Pancreas (tissue), 10 donors: ENCODE data around the gene LRRC4C. TPM values are rescaled to one million over a fixed set of nuclear protein-coding genes. Genes with fewer than 3 reads are reported as not detected.
A peak's percentile ranks its signal among the peaks of the same experiment; 100 is the strongest.

Experiments used
- ATAC-seq, 4 donors: fragments of 200-7000 bp; cut with Tn5 transposase; one replicate each; pipeline versions ENCODE4 v1.8.0 to v1.9.1; 2020; ENCODE audit warnings: mild to moderate bottlenecking in 4 of 4, moderate library complexity in 4 of 4
- DNase-seq, 6 donors: peaks; one replicate each; pipeline ENCODE4 v3.0.0-alpha.2; 2020
- FAIRE-seq: peaks from 2 replicates; lab custom pipeline; 2012; peaks lifted over from hg19 to GRCh38; lab: Jason Lieb, UNC
- H3K27ac ChIP-seq, 4 donors: fragments of 200-600 bp; sonication (generic); 1 replicate in 3 of 4; 2 replicates in 1 of 4; pipeline versions ENCODE4 v1.5.0 to v1.8.0; 2020
- H3K27me3 ChIP-seq, 4 donors: fragments of 200-600 bp; one replicate each; pipeline ENCODE4 v1.8.0; 2021
- H3K36me3 ChIP-seq, 3 donors: fragments of 200-600 bp; sonication (generic) in 1 of 3; one replicate each; pipeline versions ENCODE4 v1.5.0 to v1.8.0; 2020 to 2021
- H3K4me1 ChIP-seq, 3 donors: fragments of 200-600 bp; one replicate each; pipeline ENCODE4 v1.8.0; 2021
- H3K4me3 ChIP-seq, 4 donors: fragments of 200-600 bp; sonication (generic) in 2 of 4; one replicate each; pipeline versions ENCODE4 v1.5.0 to v1.8.0; 2020 to 2021
- H3K9me3 ChIP-seq, 4 donors: fragments of 200-600 bp; one replicate each; pipeline ENCODE4 v1.8.0; 2021
- WGBS, 2 donors: extraction: QIAGEN DNeasy Blood & Tissue Kit; methylation state at CpG; one replicate each; pipeline ENCODE4 v1.1.7; 2013; 5-methylcytosine and 5-hydroxymethylcytosine counted together
- intact Hi-C, 3 donors: fragments of 100-400 bp; cut with DNase I; formaldehyde crosslinking; loops; one replicate each; pipeline versions ENCODE4 v1.11.1 to v1.14.2; 2022
- polyA plus RNA-seq, 2 donors: library from polyadenylated mRNA; stranded (reverse); fragments of 200-250 nt; gene quantifications; one replicate each; pipeline ENCODE4 v1.2.3, GENCODE V29; 2013
- total RNA-seq, 6 donors: library from RNA; stranded (reverse); fragmentation: NEBNext Ultra II Directional in 4 of 6; extraction: Animal tissue kit (Norgen Biotek cat#: 25700) in 4 of 6; gene quantifications; one replicate each; pipeline versions ENCODE4 v1.2.1 to v1.2.4, GENCODE V29; 2021 to 2023
- TF ChIP-seq, protein P1 (sequence below), 4 donors: fragments of 200-600 bp; sonication (generic) in 3 of 4; IDR thresholded peaks; one replicate each; pipeline versions ENCODE4 v1.5.0 to v1.8.0; 2021; ENCODE audit warnings: antibody characterized with exemption in 4 of 4
- donor health status: healthy with polysubstance abuse.
- donor health status: DM: no; HTN: no; CAD: no; lungs with moderate emphysema.
- donor health status: DM: no; HTN: no; CAD: no.
- donor health status: control.
- donor health status: control.
- donor health status: Bipolar disorder and iron deficiency.
- donor health status: DM: yes; HTN: yes; CAD: no.
- donor health status: DM: no; HTN: no; CAD: no.
- donor health status: DM: no; HTN: no; CAD: no.
- donor health status: DM: yes; HTN: yes; CAD: no.

Gene LRRC4C
- total and polyA plus RNA-seq, 8 donors = 0.04 to 0.84 (median 0.16) TPM

- DNase-seq (no peak), ATAC-seq (no peak), FAIRE-seq (no peak)
- Histone ChIP-seq H3K27me3 (no peaks in the 10 kb centered on the region), H3K4me3 (no peak overlapping the region), H3K4me1 (no peaks in the 10 kb centered on the region), H3K27ac (no peak overlapping the region), H3K9me3 (no peaks in the 10 kb centered on the region), H3K36me3 (no peaks in the 10 kb centered on the region)
- TF ChIP-seq, protein P1, sequence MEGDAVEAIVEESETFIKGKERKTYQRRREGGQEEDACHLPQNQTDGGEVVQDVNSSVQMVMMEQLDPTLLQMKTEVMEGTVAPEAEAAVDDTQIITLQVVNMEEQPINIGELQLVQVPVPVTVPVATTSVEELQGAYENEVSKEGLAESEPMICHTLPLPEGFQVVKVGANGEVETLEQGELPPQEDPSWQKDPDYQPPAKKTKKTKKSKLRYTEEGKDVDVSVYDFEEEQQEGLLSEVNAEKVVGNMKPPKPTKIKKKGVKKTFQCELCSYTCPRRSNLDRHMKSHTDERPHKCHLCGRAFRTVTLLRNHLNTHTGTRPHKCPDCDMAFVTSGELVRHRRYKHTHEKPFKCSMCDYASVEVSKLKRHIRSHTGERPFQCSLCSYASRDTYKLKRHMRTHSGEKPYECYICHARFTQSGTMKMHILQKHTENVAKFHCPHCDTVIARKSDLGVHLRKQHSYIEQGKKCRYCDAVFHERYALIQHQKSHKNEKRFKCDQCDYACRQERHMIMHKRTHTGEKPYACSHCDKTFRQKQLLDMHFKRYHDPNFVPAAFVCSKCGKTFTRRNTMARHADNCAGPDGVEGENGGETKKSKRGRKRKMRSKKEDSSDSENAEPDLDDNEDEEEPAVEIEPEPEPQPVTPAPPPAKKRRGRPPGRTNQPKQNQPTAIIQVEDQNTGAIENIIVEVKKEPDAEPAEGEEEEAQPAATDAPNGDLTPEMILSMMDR (IDR thresholded peaks at IDR 0.05) = no peak
- intact Hi-C loops = no loop called here
- 5 to 12% methylated on average over 1 of the region's 1 CpG for WGBS, 2 donors
These were observed 35.3 kb upstream of the LRRC4C start for GRCh38 chr11:41494716-41495115.

DNA sequence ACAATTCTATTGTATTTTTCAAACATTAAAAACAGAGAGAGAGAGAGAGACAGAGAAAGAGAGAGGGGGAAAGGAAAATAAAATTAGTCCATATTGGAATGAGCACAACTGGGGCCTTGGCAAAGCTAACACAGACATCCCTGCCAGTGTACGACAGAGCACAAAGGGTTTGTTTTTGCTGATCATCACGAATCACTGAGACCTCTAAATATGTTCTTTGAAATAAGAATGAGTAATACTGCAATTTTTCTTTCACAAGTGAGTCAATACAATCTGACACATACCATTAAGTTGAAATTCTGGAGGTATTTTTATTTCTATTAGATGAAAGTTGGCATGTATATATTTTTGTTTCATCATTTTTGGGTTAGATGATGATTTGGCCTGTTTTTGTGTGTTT, 27.0 kb upstream of the LRRC4C start:
- Histone ChIP-seq H3K4me3 (no peak overlapping the region), H3K27ac (no peak overlapping the region), H3K36me3 (no peaks in the 10 kb centered on the region), H3K4me1 (no peaks in the 10 kb centered on the region), H3K9me3 (no peaks in the 10 kb centered on the region), H3K27me3 (no peaks in the 10 kb centered on the region)
- TF ChIP-seq, protein P1 (IDR thresholded peaks at IDR 0.05) = no peak
- no peak for ATAC-seq
- intact Hi-C loops = no loop called here
- no peak for FAIRE-seq
- DNase-seq = no peak
- 38 to 44% methylated on average over 2 of the region's 2 CpGs for WGBS, 2 donors

- WGBS, 2 donors = 22 to 30% methylated on average over 3 of the region's 3 CpGs
These were observed 24.5 kb upstream of the LRRC4C start for GRCh38 chr11:41483956-41484355.

DNA sequence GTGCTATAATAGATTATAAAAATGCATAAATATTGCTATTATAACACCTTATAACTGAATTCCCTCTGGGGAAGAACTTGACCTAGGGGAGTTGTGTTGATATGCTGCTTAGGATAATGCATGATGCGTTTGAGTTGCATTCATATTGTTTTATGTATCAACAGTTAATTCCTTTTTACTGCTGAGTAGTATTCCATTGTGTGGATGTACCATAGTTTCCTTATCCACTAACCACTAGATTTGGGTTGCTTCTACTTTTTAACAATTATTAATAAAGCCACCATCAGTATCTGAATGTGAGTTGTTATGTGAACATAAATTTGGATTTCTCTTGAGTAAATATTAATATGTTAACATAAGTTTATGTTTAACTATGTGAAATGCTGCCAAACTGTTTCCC, 19.7 kb upstream of the LRRC4C start:
- TF ChIP-seq, protein P1 (IDR thresholded peaks at IDR 0.05) = no peak
- H3K4me3 ChIP-seq = no peak overlapping the region
- intact Hi-C loops = no loop called here
- whole genome bisulfite sequencing, 2 donors = 45 to 58% methylated on average over 1 of the region's 1 CpG
- DNase-seq (no peak), FAIRE-seq (no peak), ATAC-seq (no peak)
- H3K36me3 ChIP-seq = no peaks in the 10 kb centered on the region
- H3K27me3 ChIP-seq = no peaks in the 10 kb centered on the region
- no peak overlapping the region for H3K27ac ChIP-seq
- H3K9me3 ChIP-seq = no peaks in the 10 kb centered on the region
- H3K4me1 ChIP-seq = no peaks in the 10 kb centered on the region

More at GRCh38 chr11:41483956-41484355, 24.5 kb upstream of the LRRC4C start:
- Histone ChIP-seq H3K4me3 (no peak overlapping the region), H3K27me3 (no peaks in the 10 kb centered on the region), H3K4me1 (no peaks in the 10 kb centered on the region), H3K27ac (no peak overlapping the region), H3K9me3 (no peaks in the 10 kb centered on the region), H3K36me3 (no peaks in the 10 kb centered on the region)
- DNase-seq = no peak
- intact Hi-C loops = no loop called here
- TF ChIP-seq, protein P1 (IDR thresholded peaks at IDR 0.05) = no peak
- ATAC-seq = no peak
- FAIRE-seq = no peak

- FAIRE-seq = peak; percentile 76
- H3K4me1 ChIP-seq = no peaks in the 10 kb centered on the region
- 0 to 6% methylated on average over 1 of the region's 1 CpG for WGBS, 2 donors
- H3K27ac ChIP-seq = no peak overlapping the region
- no peaks in the 10 kb centered on the region for H3K36me3 ChIP-seq
- intact Hi-C loops = loop anchor here in 1 of 3 donors (10.0 kb wide), 1 partner anchor 1064 kb away; no protein-coding TSS in a partner anchor
- H3K27me3 ChIP-seq = peaks cover 0 to 9% (median 3%) of the 10 kb centered on the region in 4 donors
- TF ChIP-seq, protein P1 (IDR thresholded peaks at IDR 0.05) = peak; percentile 60 to 79 (median 63)
- DNase-seq = no peak
- H3K4me3 ChIP-seq = no peak overlapping the region
- no peaks in the 10 kb centered on the region for H3K9me3 ChIP-seq
- peak in 3 of 4 donors; percentile 42 to 67 (median 49) for ATAC-seq
These were observed 1.7 kb upstream of the LRRC4C start for GRCh38 chr11:41461057-41461681.
